H9 (cell line): Measurements from ENCODE around the gene PLXND1. TPM values are rescaled to one million over a fixed set of nuclear protein-coding genes. Genes with fewer than 3 reads are reported as not detected.

Experiments
- DNase-seq: peaks from one replicate; pipeline ENCODE4 v3.0.0-alpha.2; 2017
- H2AFZ ChIP-seq: one replicate; pipeline ENCODE4 v1.6.1; 2013; ENCODE audit warnings: mild to moderate bottlenecking, low read length, control low read depth, moderate library complexity
- H2AK5ac ChIP-seq: 2 replicates; pipeline ENCODE4 v1.6.1; 2013; ENCODE audit warnings: low read length, control low read depth, mixed read lengths; ENCODE audit not compliant: insufficient read length
- H2BK120ac ChIP-seq: one replicate; pipeline ENCODE4 v1.6.1; 2013; ENCODE audit warnings: low read depth, mild to moderate bottlenecking, low read length, control low read depth, inconsistent platforms; ENCODE audit not compliant: poor library complexity, severe bottlenecking
- H2BK12ac ChIP-seq: 2 replicates; pipeline ENCODE4 v1.6.1; 2013; ENCODE audit warnings: low read length, control low read depth, mixed read lengths, low read depth; ENCODE audit not compliant: insufficient read length
- H2BK15ac ChIP-seq: 2 replicates; pipeline ENCODE4 v1.6.1; 2013; ENCODE audit warnings: low read depth, low read length, control low read depth
- H2BK20ac ChIP-seq: one replicate; pipeline ENCODE4 v1.6.1; 2013; ENCODE audit warnings: low read depth, mild to moderate bottlenecking, low read length, control low read depth, inconsistent platforms; ENCODE audit not compliant: poor library complexity, severe bottlenecking
- H2BK5ac ChIP-seq: 2 replicates; pipeline ENCODE4 v1.6.1; 2013; ENCODE audit warnings: low read length, control low read depth, mixed read lengths; ENCODE audit not compliant: insufficient read length
- H3K14ac ChIP-seq: 2 replicates; pipeline ENCODE4 v1.6.1; 2013; ENCODE audit warnings: low read length, control low read depth; ENCODE audit not compliant: insufficient read depth
- H3K18ac ChIP-seq: 2 replicates; pipeline ENCODE4 v1.6.1; 2013; ENCODE audit warnings: low read depth, mild to moderate bottlenecking, mixed read lengths, low read length, control low read depth; ENCODE audit not compliant: insufficient read length
- H3K23ac ChIP-seq: 2 replicates; pipeline ENCODE4 v1.6.1; 2013; ENCODE audit warnings: low read length, control low read depth, mixed read lengths, low read depth; ENCODE audit not compliant: insufficient read length
- H3K23me2 ChIP-seq: 2 replicates; pipeline ENCODE4 v1.6.1; 2013; ENCODE audit warnings: low read depth, mild to moderate bottlenecking, mixed read lengths, low read length, control low read depth; ENCODE audit not compliant: insufficient read length, poor library complexity, severe bottlenecking
- H3K27ac ChIP-seq: 2 replicates; pipeline ENCODE4 v1.5.1; 2013; ENCODE audit warnings: low read length, control low read depth, mixed read lengths, low read depth; ENCODE audit not compliant: insufficient read length
- H3K27me3 ChIP-seq: 2 replicates; pipeline ENCODE4 v1.6.1; 2013; ENCODE audit warnings: low read length, control low read depth, inconsistent platforms; ENCODE audit not compliant: insufficient read depth
- H3K4ac ChIP-seq: 2 replicates; pipeline ENCODE4 v1.6.1; 2013; ENCODE audit warnings: low read depth, mild to moderate bottlenecking, control low read depth, inconsistent platforms, low read length, moderate library complexity
- H3K4me1 ChIP-seq: 2 replicates; pipeline ENCODE4 v1.6.1; 2013; ENCODE audit warnings: low read length, control low read depth, inconsistent platforms; ENCODE audit not compliant: insufficient read depth
- H3K4me2 ChIP-seq: 2 replicates; pipeline ENCODE4 v1.6.1; 2013; ENCODE audit warnings: low read length, control low read depth, mixed read lengths; ENCODE audit not compliant: insufficient read length, insufficient read depth
- H3K56ac ChIP-seq: 2 replicates; pipeline ENCODE4 v1.6.1; 2013; ENCODE audit warnings: low read depth, mild to moderate bottlenecking, mixed read lengths, low read length, control low read depth; ENCODE audit not compliant: insufficient read length
- H3K79me1 ChIP-seq: 2 replicates; pipeline ENCODE4 v1.6.1; 2013; ENCODE audit warnings: low read depth, mild to moderate bottlenecking, moderate library complexity, low read length, control low read depth, inconsistent platforms; ENCODE audit not compliant: insufficient read depth, poor library complexity, severe bottlenecking
- H3K79me2 ChIP-seq: 2 replicates; pipeline ENCODE4 v1.6.1; 2013; ENCODE audit warnings: low read length, control low read depth, inconsistent platforms; ENCODE audit not compliant: insufficient read depth
- H3K9ac ChIP-seq: 2 replicates; pipeline ENCODE4 v1.6.1; 2013; ENCODE audit warnings: low read length, control low read depth, mixed read lengths; ENCODE audit not compliant: insufficient read length; ENCODE audit errors: extremely low read depth
- H3K9me3 ChIP-seq: one replicate; pipeline ENCODE4 v1.6.1; 2013; ENCODE audit warnings: low read depth, low read length, inconsistent platforms; ENCODE audit not compliant: control insufficient read depth
- H3T11ph ChIP-seq: one replicate; pipeline ENCODE4 v1.6.1; 2013; ENCODE audit warnings: mild to moderate bottlenecking, low read length, control low read depth, inconsistent platforms
- H4K20me1 ChIP-seq: one replicate; pipeline ENCODE4 v1.6.1; 2013; ENCODE audit not compliant: control insufficient read depth, insufficient read length, insufficient read depth
- H4K5ac ChIP-seq: 2 replicates; pipeline ENCODE4 v1.6.1; 2013; ENCODE audit warnings: low read depth, mild to moderate bottlenecking, mixed read lengths, low read length, control low read depth; ENCODE audit not compliant: insufficient read length
- H4K8ac ChIP-seq: replicated peaks from 2 replicates; pipeline ENCODE4 v1.6.1; 2013; ENCODE audit warnings: low read length, control low read depth, mixed read lengths, low read depth; ENCODE audit not compliant: insufficient read length
- H4K91ac ChIP-seq: 2 replicates; pipeline ENCODE4 v1.6.1; 2013; ENCODE audit warnings: low read depth, mild to moderate bottlenecking, moderate library complexity, mixed read lengths, low read length, control low read depth; ENCODE audit not compliant: insufficient read length
- H3K27ac Mint-ChIP-seq, 3 experiments: 2 replicates in 2 of 3; 3 replicates in 1 of 3; pipeline ENCODE4 v1.8.0; 2020 to 2021; ENCODE audit warnings: mixed read lengths in 3 of 3, mild to moderate bottlenecking in 1 of 3, moderate library complexity in 1 of 3
- H3K27me3 Mint-ChIP-seq: 2 replicates; pipeline ENCODE4 v1.8.0; 2021; ENCODE audit warnings: low read depth, mild to moderate bottlenecking, moderate library complexity, mixed read lengths
- H3K36me3 Mint-ChIP-seq, 3 experiments: 2 replicates in 2 of 3; 3 replicates in 1 of 3; pipeline ENCODE4 v1.8.0; 2020 to 2021; ENCODE audit warnings: low read depth in 3 of 3, mixed read lengths in 3 of 3; ENCODE audit not compliant: insufficient read depth in 1 of 3
- H3K4me1 Mint-ChIP-seq, 2 experiments: 2 replicates each; pipeline ENCODE4 v1.8.0; 2020; ENCODE audit warnings: mixed read lengths in 2 of 2
- H3K4me3 Mint-ChIP-seq, 2 experiments: 2 replicates in 1 of 2; 3 replicates in 1 of 2; pipeline ENCODE4 v1.8.0; 2020 to 2021; ENCODE audit warnings: mild to moderate bottlenecking in 2 of 2, mixed read lengths in 2 of 2, moderate library complexity in 1 of 2
- H3K9me3 Mint-ChIP-seq, 2 experiments: 2 replicates in 1 of 2; 3 replicates in 1 of 2; pipeline ENCODE4 v1.8.0; 2020; ENCODE audit warnings: mild to moderate bottlenecking in 2 of 2, mixed read lengths in 2 of 2, moderate library complexity in 1 of 2
- WGBS: extraction: QIAGEN DNeasy Blood & Tissue Kit; methylation state at CpG from one replicate; pipeline ENCODE4 v1.1.7; 2013; ENCODE audit warnings: missing lambda C conversion rate, low lambda C conversion rate, mixed read lengths; ENCODE audit not compliant: insufficient read length; ENCODE audit errors: extremely low coverage; 5-methylcytosine and 5-hydroxymethylcytosine counted together
- total RNA-seq: library from RNA; stranded (reverse); gene quantifications from 2 replicates; pipeline ENCODE4 v1.2.1, GENCODE V29; 2021
- TF ChIP-seq, protein P1 (sequence below): fragments of 200-600 bp; sonication (generic); conservative IDR thresholded peaks from 3 replicates; pipeline ENCODE4 v1.8.0; 2021; ENCODE audit warnings: antibody characterized with exemption, mild to moderate bottlenecking

Gene PLXND1
- total RNA-seq, 1 experiment from 2014 or later = 50.9 TPM

- no peak for DNase-seq
- no peak overlapping the region for H3K23ac ChIP-seq
- no peaks in the 10 kb centered on the region for H3K23me2 ChIP-seq
- H2BK120ac ChIP-seq = no peak overlapping the region
- no peak overlapping the region for H2BK20ac ChIP-seq
- no peak overlapping the region for H3K4me2 ChIP-seq
- no peak overlapping the region for H3K4ac ChIP-seq
- no peak overlapping the region for H2AK5ac ChIP-seq
- H3K27me3 Mint-ChIP-seq = no peaks in the 10 kb centered on the region
- H3K9ac ChIP-seq = no peak overlapping the region
- H2BK12ac ChIP-seq = no peak overlapping the region
- H4K5ac ChIP-seq = no peak overlapping the region
- H3K4me1 ChIP-seq = no peaks in the 10 kb centered on the region
- no CpG with 5 or more reads among the region's 3 CpGs for WGBS
- no peaks in the 10 kb centered on the region for H4K20me1 ChIP-seq
- no peak overlapping the region; a peak in 1 of 5 replicates for H3K4me3 Mint-ChIP-seq
- peaks cover 0 to 7% (median 2%) of the 10 kb centered on the region in 3 experiments; a peak in 4 of 7 replicates for H3K36me3 Mint-ChIP-seq
- H3K56ac ChIP-seq = no peak overlapping the region
- no peak overlapping the region for H3K18ac ChIP-seq
- H2BK5ac ChIP-seq = no peak overlapping the region
- no peak overlapping the region for H3K27ac ChIP-seq
- no peak overlapping the region for H2AFZ ChIP-seq
- no peak overlapping the region for H3K14ac ChIP-seq
- no peaks in the 10 kb centered on the region for H3K79me1 ChIP-seq
- peaks cover 0 to 2% of the 10 kb centered on the region in 2 experiments; a peak in 2 of 4 replicates for H3K4me1 Mint-ChIP-seq
- H3K9me3 ChIP-seq = no peaks in the 10 kb centered on the region
- no peak overlapping the region for H3K27ac Mint-ChIP-seq
- H3K9me3 Mint-ChIP-seq = no peaks in the 10 kb centered on the region
- H3K27me3 ChIP-seq = no peaks in the 10 kb centered on the region
- no peaks in the 10 kb centered on the region for H3K79me2 ChIP-seq
- H2BK15ac ChIP-seq = no peak overlapping the region
- TF ChIP-seq, protein P1, sequence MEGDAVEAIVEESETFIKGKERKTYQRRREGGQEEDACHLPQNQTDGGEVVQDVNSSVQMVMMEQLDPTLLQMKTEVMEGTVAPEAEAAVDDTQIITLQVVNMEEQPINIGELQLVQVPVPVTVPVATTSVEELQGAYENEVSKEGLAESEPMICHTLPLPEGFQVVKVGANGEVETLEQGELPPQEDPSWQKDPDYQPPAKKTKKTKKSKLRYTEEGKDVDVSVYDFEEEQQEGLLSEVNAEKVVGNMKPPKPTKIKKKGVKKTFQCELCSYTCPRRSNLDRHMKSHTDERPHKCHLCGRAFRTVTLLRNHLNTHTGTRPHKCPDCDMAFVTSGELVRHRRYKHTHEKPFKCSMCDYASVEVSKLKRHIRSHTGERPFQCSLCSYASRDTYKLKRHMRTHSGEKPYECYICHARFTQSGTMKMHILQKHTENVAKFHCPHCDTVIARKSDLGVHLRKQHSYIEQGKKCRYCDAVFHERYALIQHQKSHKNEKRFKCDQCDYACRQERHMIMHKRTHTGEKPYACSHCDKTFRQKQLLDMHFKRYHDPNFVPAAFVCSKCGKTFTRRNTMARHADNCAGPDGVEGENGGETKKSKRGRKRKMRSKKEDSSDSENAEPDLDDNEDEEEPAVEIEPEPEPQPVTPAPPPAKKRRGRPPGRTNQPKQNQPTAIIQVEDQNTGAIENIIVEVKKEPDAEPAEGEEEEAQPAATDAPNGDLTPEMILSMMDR = no peak
- H4K8ac ChIP-seq = no peak overlapping the region
- no peak overlapping the region for H3T11ph ChIP-seq
- no peak overlapping the region for H4K91ac ChIP-seq
These were observed 21.8 kb downstream of the PLXND1 start for GRCh38 chr3:129584631-129585030.
